COLO829 (cell line): Measurements from ENCODE around the gene TGFBR2.

Experiments used
- DNase-seq: peaks from one replicate; pipeline ENCODE4 v3.0.0; 2012; ENCODE audit warnings: low spot score

Gene TGFBR2

DNA sequence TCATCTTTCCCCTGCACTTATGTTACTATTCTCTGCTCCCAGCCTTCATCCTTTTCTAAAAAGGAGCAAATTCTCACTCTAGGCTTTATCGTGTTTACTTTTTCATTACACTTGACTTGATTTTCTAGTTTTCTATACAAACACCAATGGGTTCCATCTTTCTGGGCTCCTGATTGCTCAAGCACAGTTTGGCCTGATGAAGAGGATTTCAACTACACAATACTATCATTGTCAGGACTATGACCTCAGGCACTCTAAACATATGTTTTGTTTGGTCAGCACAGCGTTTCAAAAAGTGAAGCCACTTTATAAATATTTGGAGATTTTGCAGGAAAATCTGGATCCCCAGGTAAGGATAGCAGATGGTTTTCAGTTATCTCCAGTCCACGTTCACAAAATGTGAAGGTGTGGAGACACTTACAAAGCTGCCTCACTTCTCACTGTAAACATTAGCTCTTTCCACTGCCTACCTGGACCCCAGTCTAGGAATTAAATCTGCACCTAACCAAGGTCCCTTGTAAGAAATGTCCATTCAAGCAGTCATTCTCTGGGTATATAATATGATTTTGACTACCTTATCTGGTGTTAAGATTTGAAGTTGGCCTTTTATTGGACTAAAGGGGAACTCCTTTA is 86.2 kb downstream of the TGFBR2 start:
- DNase-seq, result peak; percentile 40

- DNase-seq, result peak; percentile 79
These were observed 87.2 kb downstream of the TGFBR2 start for GRCh38 chr3:30693470-30694120.

DNA sequence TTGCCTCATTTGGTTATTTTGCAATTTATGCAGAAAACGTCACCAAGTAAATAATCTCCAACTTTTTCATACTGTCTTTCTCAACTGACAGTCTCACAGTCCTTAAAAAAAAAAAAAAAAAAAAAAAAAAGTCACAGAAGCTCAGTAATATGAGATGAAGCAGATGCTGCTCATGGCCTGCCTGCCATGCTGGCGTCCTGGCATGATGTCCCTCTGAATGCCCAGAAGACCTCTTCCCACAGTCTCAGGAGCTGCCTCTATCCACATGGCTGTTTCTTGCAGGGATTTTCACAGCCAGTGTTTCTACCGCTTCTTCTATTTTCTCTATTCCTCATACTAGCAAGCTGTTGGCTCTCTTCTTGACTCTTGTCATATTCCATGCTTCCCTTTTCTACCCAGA is 87.7 kb downstream of the TGFBR2 start:
- DNase-seq, result no peak

- no peak for DNase-seq
These were observed 88.3 kb downstream of the TGFBR2 start for GRCh38 chr3:30694668-30695067.

- no peak for DNase-seq
These were observed 89.1 kb downstream of the TGFBR2 start for GRCh38 chr3:30695302-30696061.

DNA sequence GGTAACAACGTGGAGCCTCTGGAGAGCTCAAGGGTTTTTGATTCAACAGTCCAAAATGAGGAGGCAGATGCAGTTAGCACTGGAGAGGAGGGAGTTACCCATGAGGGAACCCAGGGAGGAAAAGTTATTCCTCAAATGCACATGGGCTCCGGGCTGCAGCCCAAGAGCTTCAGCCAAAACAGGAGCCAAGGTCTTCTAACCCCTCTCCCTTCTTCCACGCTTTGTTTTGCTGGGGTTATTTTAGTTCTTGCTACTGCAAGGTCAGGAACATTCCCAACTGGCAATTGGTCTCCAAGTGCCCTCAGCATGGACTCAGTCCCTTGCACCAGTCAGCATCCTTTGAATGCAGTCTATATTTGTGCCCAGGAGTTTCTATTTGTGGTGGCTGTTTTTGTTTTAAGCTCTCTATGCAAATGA is 90.0 kb downstream of the TGFBR2 start:
- DNase-seq, result no peak

GRCh38 chr3:30696896-30697295 is 90.5 kb downstream of the TGFBR2 start:
- no peak for DNase-seq

- no peak for DNase-seq
These were observed 92.1 kb downstream of the TGFBR2 start for GRCh38 chr3:30698549-30698948.

DNA sequence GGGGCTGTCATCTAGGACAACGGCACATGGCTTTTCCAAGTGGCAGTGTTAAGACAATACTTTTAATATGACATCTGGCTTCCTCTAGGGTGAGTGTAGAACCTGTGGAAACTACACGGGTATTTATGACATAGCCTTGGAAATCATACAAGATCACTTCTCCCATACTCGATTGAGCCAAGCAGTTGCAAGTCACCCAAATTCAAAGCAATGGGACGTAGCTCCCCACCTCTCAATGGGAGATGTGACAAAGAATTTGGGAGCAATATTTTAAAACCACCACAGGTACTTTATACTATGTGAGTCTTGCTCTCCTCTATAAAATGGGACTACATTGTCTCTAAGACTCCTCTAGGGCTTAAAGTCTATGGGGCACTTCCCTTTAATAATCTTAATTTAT is 93.5 kb downstream of the TGFBR2 start:
- DNase-seq, result no peak

DNA sequence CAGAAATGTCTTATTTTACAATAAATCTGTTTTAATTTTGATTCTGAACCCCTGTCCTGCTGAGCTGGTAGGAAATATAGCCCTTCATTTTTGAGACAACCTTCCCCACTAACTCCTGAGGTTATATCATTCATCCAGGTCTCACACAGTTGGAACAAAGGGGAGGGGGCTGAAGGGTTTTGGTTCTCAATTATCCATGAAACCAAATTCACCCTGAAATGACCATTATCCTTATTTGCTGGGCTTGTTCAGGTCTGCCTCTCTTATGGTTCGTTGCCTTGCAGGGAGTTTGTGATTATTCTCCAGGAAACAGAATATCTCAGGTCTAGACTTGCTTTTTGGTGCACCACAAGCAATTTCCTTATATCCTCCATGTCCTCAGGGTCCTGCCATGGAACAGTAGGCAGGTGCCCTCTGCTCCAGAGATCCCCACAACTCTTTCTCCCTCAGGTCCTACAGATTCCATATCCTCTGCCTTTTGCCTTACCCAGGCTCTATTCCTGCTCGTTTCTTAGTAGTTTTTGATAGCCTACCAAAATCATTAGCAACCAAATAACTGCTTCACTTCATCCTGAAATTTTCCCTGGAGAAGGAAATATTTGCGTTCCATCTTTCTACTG is 94.4 kb downstream of the TGFBR2 start:
- DNase-seq, result no peak

GRCh38 chr3:30702038-30702827 is 95.8 kb downstream of the TGFBR2 start:
- no peak for DNase-seq

DNA sequence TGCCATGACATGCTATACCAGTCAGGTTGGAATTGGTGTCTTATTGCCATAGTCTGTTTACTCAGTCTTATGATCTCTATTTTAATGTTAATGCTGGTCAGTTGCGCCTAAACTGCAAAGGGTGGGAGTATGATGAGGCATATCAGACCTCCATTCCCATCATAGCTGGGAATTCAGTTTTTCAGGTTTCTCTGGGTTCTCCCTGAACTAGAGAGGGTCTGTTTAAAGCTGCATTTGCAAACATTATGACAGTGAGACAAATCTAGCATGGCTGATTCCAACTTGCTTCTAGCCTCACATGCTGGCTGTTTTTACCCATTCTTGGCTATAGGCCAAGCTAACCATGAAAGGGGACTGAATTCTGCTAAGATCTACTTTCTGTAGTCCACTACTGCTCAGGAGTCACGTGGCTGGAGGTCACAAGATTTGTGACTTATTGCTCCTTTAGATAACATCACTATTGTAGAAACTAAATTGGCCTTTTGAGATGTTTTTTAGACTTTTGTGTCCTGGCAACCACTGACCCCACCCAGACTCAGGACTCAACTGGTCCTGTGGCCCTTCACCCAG is 96.5 kb downstream of the TGFBR2 start:
- DNase-seq, result no peak

GRCh38 chr3:30704931-30705890 is 98.8 kb downstream of the TGFBR2 start:
- no peak for DNase-seq

- peak; percentile 24 for DNase-seq
These were observed 101.4 kb downstream of the TGFBR2 start for GRCh38 chr3:30707825-30708224.

- no peak for DNase-seq
These were observed 102.1 kb downstream of the TGFBR2 start for GRCh38 chr3:30708472-30708871.

- DNase-seq, result no peak
These were observed 103.6 kb downstream of the TGFBR2 start for GRCh38 chr3:30710017-30710416.

- DNase-seq, result no peak
These were observed 104.8 kb downstream of the TGFBR2 start for GRCh38 chr3:30711151-30711550.

DNA sequence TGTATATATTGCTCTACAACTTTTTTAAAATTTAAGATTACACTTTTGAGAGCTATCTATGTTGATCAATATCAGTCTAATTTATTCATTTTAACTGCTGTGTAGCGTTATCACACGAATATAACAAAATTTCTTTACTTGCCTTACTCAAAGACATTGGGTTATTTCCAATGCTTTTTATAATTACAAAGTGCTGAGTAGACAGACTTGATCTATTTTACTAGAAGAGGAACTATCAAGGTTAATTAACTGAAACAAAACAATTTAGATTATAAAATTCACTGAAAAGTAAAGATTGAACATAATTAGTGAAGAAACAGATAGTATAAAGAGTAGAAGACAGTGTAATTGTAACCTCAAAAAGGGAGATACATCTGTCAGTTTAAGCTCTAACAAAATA is 105.5 kb downstream of the TGFBR2 start:
- DNase-seq, result no peak

DNA sequence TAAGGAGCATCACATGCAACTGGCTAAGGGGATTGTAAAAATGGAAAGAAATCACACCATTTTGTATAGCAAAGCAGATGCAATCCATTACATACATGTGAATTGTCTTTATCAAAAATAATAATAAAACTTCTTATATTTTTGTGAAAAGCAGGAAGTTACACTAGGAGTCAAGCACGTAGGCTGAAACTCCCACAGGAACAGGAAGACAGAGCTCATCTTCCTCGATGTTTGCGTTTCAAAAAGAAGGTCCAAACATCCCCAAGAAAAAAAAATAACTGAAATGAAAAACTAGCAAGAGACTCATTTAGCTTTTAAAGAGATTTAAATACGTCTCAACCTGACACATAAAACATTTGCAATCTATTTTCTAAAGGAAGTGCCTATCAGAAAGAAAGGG is 106.6 kb downstream of the TGFBR2 start:
- DNase-seq, result no peak

DNA sequence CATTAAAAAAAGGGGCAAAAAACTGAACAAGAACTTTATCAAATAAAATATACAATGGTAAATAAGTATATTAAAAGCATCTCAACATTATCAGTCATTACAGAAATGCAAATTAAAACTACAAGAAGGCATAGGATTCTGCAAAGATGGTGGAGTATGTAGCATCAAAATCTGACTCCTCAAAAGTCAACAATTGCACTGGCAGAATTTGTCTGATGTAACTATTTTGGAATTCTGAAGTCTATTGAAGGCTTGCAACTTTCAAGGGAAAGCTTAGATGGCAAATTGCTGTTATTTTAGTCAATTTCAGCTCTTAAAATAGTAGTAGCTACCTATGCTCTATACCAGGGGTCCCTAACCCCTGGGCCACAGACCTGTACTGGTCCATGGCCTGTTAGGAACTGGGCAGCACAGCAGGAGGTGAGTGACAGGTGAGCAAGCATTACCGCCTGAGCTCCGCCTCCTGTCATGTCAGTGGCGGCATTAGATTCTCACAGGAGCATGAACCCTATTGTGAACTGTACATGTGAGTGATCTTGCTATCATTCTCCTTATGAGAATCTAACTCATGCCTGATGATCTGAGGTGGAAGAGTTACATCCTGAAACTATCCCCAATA is 107.6 kb downstream of the TGFBR2 start:
- DNase-seq, result no peak
